ENCODE results near the gene CMTM7.
A peak's percentile ranks its signal among the peaks of the same experiment; 100 is the strongest.

The CMTM7 gene

DNA sequence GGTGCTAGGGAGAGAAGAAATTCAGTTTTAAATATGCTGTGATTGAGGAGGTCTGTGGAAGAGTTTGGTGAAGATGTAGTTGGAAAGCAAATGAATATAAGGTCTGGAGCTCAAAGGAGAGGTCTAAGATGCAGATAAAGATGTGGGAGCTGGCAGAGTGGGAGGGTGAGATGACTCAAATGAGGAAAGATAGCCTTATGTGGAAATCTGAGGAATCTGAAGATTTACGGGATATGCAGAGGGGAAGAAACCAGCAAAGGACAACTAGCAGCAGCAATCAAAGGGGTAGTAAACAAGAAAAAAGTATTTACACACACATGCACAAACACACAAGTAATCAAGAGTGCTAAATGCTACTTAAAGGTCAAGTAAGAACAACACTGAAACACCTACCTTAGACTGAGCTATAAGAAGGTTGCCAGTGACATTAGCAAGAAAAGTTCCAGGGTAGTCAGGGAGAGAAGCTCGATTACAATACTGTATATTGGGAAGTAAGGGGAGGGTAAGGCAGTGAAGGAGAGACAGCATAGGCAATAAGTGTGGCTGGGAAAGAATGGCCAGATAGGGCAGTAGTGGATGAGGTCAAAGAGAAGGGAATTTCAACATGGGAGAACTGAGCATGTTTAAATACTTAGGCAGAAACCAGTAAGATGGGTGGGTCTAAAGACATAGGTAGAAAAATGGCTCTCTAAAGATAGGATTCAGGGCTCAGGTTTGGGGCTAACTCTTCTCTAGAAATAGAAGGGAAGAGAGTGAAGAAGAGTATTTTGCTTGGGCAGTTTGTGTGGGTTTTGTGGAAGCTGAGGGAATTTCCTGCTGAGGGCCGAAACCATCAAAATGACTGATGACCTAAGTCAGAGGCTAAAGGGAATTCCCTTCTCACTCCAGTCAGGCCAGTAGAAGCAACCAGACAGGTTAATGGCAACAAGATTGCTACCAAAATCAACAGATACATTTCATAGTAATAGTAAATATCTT is 102.1 kb downstream of the CMTM7 start:
- DNase-seq, result no peak

- no peak for DNase-seq
These were observed 103.4 kb downstream of the CMTM7 start for GRCh38 chr3:32495085-32495484.

GRCh38 chr3:32495609-32496008 is 104.0 kb downstream of the CMTM7 start:
- DNase-seq, result no peak

- DNase-seq, result no peak
These were observed 106.6 kb downstream of the CMTM7 start for GRCh38 chr3:32498252-32498651.

DNA sequence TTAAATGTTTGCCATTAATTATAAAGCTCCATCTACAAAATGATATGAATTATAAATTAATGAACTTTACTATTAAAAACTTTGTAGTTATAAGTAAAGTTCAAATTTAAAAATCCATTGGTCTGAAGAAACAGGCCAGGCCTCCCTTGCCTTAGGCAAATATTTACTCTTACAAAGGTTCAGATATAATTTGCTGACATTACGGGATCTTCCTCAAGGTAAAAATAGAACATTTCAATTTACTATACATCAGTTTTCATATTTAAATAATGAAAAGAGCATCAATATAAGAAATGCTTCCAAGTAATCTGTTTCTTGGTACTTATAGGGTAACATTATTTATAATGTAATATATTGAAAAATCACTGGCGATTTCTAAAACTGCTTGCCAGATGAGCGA is 107.3 kb downstream of the CMTM7 start:
- DNase-seq, result no peak

- DNase-seq, result no peak
These were observed 107.9 kb downstream of the CMTM7 start for GRCh38 chr3:32499585-32499984.

- no peak for DNase-seq
These were observed 108.6 kb downstream of the CMTM7 start for GRCh38 chr3:32500231-32500630.

DNA sequence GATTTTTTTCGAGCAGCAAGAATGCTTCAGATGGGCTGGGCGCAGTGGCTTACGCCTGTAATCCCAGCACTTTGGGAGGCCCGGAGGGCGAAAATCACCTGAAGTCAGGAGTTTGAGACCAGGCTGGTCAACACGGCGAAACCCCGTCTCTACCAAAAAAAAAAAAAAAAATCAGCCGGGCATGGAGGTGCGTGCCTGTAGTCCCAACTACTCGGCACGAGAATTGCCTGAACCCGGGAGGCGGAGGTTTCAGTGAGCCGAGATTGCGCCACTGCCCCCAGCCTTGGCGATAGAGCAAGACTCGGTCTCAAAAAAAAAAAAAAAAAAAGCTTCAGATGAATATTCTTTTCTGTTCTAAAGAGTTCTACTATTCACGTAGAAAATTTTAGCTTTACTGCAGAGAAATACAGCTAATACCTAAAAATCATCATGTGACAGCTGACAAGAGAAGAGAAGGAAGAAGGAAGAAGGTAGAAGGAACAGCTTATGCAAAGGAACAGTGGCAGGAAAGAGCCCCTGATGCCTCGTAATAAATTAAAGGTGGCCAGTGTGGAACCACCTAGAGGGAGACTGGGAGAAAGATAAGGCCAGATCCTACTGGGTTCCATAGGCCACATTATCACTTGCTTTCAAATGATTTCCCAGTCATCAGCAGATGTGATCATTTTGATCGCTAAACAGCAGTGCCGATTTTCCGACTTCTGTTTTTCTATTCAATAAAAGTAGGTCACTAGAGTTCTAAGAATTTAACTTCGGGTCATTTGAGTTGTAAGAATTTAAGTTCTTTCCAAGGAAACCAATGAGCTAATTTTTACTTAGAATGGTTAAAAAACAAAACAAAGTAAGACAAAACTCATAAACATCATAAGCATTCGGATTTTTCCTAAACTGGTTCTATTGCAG is 109.5 kb downstream of the CMTM7 start:
- DNase-seq, result no peak

- DNase-seq, result no peak
These were observed 110.1 kb downstream of the CMTM7 start for GRCh38 chr3:32501783-32502117.

- DNase-seq, result peak; percentile 43
These were observed 110.7 kb downstream of the CMTM7 start, which contains the start of gene CMTM6 for GRCh38 chr3:32502118-32502945. Gene CMTM6 (minus strand): TSS chr3:32502852. CDS start chr3:32502745, 107 bp downstream.

DNA sequence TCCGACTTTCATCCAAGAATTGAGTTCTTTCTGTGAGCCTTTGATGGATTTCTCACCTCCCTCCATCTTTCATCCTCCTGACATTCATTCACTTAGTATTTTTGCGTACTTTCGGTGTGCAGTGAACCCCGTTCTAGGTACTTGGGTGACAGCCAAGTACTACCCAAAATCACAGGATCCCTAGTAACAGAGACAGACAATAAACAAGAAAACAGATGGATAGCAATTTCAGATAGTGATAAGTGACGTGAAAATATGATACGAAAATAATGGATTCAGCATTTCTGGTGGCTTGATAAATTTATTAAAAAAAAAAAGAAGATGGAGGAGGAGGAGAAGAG is 111.3 kb downstream of the CMTM7 start:
- no peak for DNase-seq

Data from NCI-H510A treated with DMSO at 0.1 percent for 48 hours (cell line).